GM12891 (cell line): ENCODE results near the gene ARMC5.

Source experiments
- POLR2A ChIP-seq: IDR thresholded peaks from 2 replicates; pipeline ENCODE4 v1.6.1; 2011; ENCODE audit warnings: low read depth, low read length, control low read depth
- POLR2AphosphoS5 ChIP-seq: IDR thresholded peaks from 2 replicates; pipeline ENCODE4 v1.6.1; 2011; ENCODE audit warnings: low read depth, low read length, control low read depth
- TAF1 ChIP-seq: IDR thresholded peaks from 2 replicates; pipeline ENCODE4 v1.6.1; 2011; ENCODE audit warnings: low read depth, low read length, control low read depth

DNA sequence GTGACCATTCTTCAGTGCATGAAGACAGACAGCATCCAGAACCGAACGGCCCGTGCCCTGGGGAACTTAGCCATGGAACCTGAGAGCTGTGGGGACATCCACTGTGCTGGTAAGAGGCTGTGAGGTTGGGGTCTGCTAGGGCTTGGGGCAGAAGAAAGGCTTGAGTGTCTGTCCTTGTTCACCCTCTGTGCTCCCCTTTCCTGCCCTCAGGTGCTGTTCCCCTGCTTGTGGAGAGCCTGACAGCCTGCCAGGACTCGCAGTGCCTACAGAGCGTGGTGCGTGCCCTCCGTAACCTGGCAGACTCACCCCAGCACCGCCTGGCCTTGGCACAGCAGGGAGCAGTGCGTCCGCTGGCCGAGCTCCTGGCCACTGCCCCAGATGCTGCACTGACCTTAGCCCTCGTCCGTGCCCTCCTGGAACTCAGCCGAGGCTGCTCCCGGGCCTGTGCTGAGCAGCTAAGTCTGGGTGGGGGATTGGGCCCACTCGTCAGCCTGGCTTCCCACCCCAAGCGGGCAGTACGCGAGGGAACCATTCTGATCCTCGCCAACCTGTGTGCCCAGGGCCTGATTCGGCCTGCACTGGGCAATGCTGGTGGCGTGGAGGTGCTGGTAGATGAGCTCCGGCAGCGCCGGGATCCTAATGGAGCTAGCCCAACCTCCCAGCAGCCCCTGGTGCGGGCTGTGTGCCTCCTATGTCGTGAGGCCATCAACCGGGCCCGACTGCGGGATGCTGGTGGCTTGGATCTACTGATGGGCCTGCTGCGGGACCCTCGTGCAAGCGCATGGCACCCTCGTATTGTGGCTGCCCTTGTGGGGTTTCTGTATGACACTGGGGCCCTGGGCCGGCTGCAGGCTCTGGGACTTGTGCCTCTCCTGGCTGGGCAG lies 2.9 kb downstream of the ARMC5 start:
- TF ChIP-seq POLR2A (no peak), TAF1 (no peak), POLR2AphosphoS5 (no peak)
